Hepatocyte (in vitro differentiated cells): ENCODE results near the gene MTMR10. TPM values are rescaled to one million over a fixed set of nuclear protein-coding genes. Genes with fewer than 3 reads are reported as not detected.

Experiments
- DNase-seq: peaks from one replicate; pipeline ENCODE4 v3.0.0-alpha.2; 2016; ENCODE audit warnings: low spot score
- H2AFZ ChIP-seq: fragments of 200-600 bp; sonication (generic); 2 replicates; pipeline ENCODE4 v1.6.0; 2016; ENCODE audit warnings: antibody characterized with exemption, mild to moderate bottlenecking
- H3K27ac ChIP-seq: fragments of 200-600 bp; sonication (generic); 2 replicates; pipeline ENCODE4 v1.5.1; 2016; ENCODE audit warnings: mild to moderate bottlenecking
- H3K27me3 ChIP-seq: fragments of 200-600 bp; sonication (generic); 2 replicates; pipeline ENCODE4 v1.6.1; 2016
- H3K36me3 ChIP-seq: fragments of 200-600 bp; sonication (generic); replicated peaks from 2 replicates; pipeline ENCODE4 v1.5.1; 2016; ENCODE audit warnings: low read depth; ENCODE audit not compliant: insufficient read depth
- H3K4me1 ChIP-seq: fragments of 200-600 bp; sonication (generic); 2 replicates; pipeline ENCODE4 v1.5.1; 2016; ENCODE audit warnings: mild to moderate bottlenecking, moderate library complexity; ENCODE audit not compliant: insufficient read depth
- H3K4me2 ChIP-seq: fragments of 200-600 bp; sonication (generic); 2 replicates; pipeline ENCODE4 v1.6.0; 2016
- H3K4me3 ChIP-seq: fragments of 200-600 bp; sonication (generic); 2 replicates; pipeline ENCODE4 v1.5.1; 2016; ENCODE audit warnings: mild to moderate bottlenecking
- H3K79me2 ChIP-seq: fragments of 200-600 bp; sonication (generic); 2 replicates; pipeline ENCODE4 v1.6.0; 2017; ENCODE audit warnings: mild to moderate bottlenecking
- H3K9me2 ChIP-seq: fragments of 200-600 bp; sonication (generic); replicated peaks from 2 replicates; pipeline ENCODE4 v1.6.0; 2017; ENCODE audit warnings: mild to moderate bottlenecking; ENCODE audit not compliant: insufficient read depth
- H3K9me3 ChIP-seq: fragments of 200-600 bp; sonication (generic); 2 replicates; pipeline ENCODE4 v1.5.1; 2016; ENCODE audit warnings: low read depth, mild to moderate bottlenecking
- H4K20me1 ChIP-seq: fragments of 200-600 bp; sonication (generic); 2 replicates; pipeline ENCODE4 v1.6.0; 2016; ENCODE audit warnings: mild to moderate bottlenecking; ENCODE audit not compliant: insufficient read depth, poor library complexity, severe bottlenecking
- EZH2 ChIP-seq: fragments of 200-600 bp; sonication (generic); IDR thresholded peaks from 2 replicates; pipeline ENCODE4 v1.6.1; 2016; ENCODE audit warnings: antibody characterized with exemption, mild to moderate bottlenecking, borderline replicate concordance
- EZH2phosphoT487 ChIP-seq: fragments of 200-600 bp; sonication (generic); IDR thresholded peaks from one replicate; pipeline ENCODE4 v1.6.1; 2018; ENCODE audit warnings: antibody characterized with exemption, mild to moderate bottlenecking, low read depth, moderate library complexity; ENCODE audit not compliant: unreplicated experiment, severe bottlenecking
- WGBS: methylation state at CpG from one replicate; pipeline ENCODE4 v1.1.6; 2016; ENCODE audit warnings: low lambda C conversion rate; ENCODE audit errors: missing lambda C conversion rate; 5-methylcytosine and 5-hydroxymethylcytosine counted together
- polyA plus RNA-seq: library from polyadenylated mRNA; unstranded; fragments of >200 nt; fragmentation: Nextera tagmentation; extraction: Ambion mirVana; gene quantifications from 2 replicates; pipeline ENCODE4 v1.2.1, GENCODE V29; 2016
- total RNA-seq: library from RNA; depleted of rRNA; stranded (reverse); fragments of >200 nt; gene quantifications from 2 replicates; pipeline ENCODE4 v1.2.3, GENCODE V29; 2014
- TF ChIP-seq, protein P1 (sequence below): fragments of 200-600 bp; sonication (generic); IDR thresholded peaks from 2 replicates; pipeline ENCODE4 v1.5.1; 2016; ENCODE audit warnings: antibody characterized with exemption, mild to moderate bottlenecking; ENCODE audit not compliant: poor library complexity

Gene MTMR10
- total and polyA plus RNA-seq, 2 experiments from 2014 or later, result 10.3 to 19.6 TPM

DNA sequence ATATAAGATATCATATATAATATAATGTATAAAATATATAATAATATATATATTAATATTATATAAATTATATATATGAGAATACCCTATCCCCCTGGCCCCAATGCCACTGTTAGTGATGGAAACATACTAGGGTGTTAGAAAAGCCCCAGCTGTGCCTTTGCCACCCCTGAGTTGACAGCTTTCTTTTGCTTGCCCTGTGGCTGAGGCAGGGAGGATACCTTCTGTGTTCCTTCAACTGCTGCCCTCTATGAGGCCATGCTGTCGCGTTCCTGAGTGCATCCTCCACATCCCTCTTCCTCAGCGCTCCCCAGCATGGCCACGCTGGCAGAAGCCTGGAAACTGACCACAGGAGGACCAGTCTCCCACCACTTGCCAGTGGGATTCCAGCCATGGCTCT is 61.4 kb downstream of the MTMR10 start:
- Histone ChIP-seq H3K4me1 (no peaks in the 10 kb centered on the region), H3K79me2 (no peaks in the 10 kb centered on the region), H3K4me2 (no peak overlapping the region), H3K4me3 (no peak overlapping the region), H3K27ac (no peak overlapping the region), H2AFZ (no peak overlapping the region), H4K20me1 (no peaks in the 10 kb centered on the region), H3K9me3 (no peaks in the 10 kb centered on the region), H3K36me3 (no peaks in the 10 kb centered on the region), H3K9me2 (no peaks in the 10 kb centered on the region), H3K27me3 (no peaks in the 10 kb centered on the region)
- 91% methylated on average over 4 of the region's 4 CpGs for WGBS
- DNase-seq, result no peak
- TF ChIP-seq EZH2 (no peak), EZH2phosphoT487 (no peak)
- TF ChIP-seq, protein P1, sequence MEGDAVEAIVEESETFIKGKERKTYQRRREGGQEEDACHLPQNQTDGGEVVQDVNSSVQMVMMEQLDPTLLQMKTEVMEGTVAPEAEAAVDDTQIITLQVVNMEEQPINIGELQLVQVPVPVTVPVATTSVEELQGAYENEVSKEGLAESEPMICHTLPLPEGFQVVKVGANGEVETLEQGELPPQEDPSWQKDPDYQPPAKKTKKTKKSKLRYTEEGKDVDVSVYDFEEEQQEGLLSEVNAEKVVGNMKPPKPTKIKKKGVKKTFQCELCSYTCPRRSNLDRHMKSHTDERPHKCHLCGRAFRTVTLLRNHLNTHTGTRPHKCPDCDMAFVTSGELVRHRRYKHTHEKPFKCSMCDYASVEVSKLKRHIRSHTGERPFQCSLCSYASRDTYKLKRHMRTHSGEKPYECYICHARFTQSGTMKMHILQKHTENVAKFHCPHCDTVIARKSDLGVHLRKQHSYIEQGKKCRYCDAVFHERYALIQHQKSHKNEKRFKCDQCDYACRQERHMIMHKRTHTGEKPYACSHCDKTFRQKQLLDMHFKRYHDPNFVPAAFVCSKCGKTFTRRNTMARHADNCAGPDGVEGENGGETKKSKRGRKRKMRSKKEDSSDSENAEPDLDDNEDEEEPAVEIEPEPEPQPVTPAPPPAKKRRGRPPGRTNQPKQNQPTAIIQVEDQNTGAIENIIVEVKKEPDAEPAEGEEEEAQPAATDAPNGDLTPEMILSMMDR, result no peak

DNA sequence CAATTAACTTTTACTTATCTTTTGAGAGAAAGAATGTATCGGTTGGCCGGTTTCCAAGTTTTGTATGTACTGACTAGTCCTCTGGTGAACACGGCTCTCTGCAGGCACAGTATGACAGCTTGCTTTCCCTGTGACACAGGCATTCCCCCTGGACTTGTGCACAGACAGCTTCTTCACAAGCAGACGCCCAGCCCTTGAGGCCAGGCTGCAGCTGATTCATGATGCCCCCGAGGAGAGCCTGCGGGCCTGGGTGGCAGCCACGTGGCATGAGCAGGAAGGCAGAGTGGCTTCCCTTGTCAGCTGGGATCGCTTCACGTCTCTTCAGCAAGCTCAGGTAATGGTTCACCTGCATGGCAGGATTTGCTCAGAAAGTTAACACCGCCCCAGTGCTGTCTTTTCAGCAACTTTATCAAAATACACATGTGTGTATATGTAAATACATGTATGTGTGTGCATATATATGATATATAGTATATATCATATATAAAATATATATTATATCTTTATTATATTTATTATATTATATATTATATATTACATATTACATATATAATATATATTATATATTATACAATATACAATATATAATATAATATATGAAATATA is 62.3 kb downstream of the MTMR10 start:
- Histone ChIP-seq H4K20me1 (no peaks in the 10 kb centered on the region), H3K4me3 (no peak overlapping the region), H3K9me2 (no peaks in the 10 kb centered on the region), H3K9me3 (no peaks in the 10 kb centered on the region), H3K79me2 (no peaks in the 10 kb centered on the region), H3K4me1 (no peaks in the 10 kb centered on the region), H3K36me3 (no peaks in the 10 kb centered on the region), H3K27ac (no peak overlapping the region), H2AFZ (no peak overlapping the region), H3K27me3 (no peaks in the 10 kb centered on the region), H3K4me2 (no peak overlapping the region)
- WGBS, result 95% methylated on average over 10 of the region's 10 CpGs
- no peak for DNase-seq
- TF ChIP-seq, protein P1, result no peak
- TF ChIP-seq EZH2 (no peak), EZH2phosphoT487 (no peak)

DNA sequence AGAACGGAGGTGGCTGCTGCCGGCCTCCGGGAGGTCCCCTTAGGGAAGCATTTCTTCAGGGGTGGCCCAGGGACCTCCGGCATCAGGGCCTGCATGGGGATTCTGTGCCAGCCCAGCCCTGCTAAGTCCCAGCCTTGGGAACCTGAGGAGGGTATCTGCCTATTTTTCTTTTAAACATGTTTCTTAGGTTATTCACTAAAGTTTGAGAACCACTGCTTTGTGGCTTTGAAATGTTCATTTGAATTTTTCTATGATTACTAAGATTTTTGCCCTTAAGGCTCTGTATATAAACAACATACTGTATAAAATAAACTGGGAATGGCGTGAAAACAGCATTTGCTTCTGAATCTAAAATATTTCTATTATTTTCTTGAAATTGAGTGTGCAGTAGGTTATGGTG is 63.4 kb downstream of the MTMR10 start:
- no peak overlapping the region for H3K4me2 ChIP-seq
- H2AFZ ChIP-seq, result no peak overlapping the region
- H3K4me1 ChIP-seq, result no peaks in the 10 kb centered on the region
- H3K36me3 ChIP-seq, result no peaks in the 10 kb centered on the region
- H4K20me1 ChIP-seq, result no peaks in the 10 kb centered on the region
- H3K27ac ChIP-seq, result no peak overlapping the region
- H3K9me2 ChIP-seq, result no peaks in the 10 kb centered on the region
- DNase-seq, result no peak
- H3K79me2 ChIP-seq, result no peaks in the 10 kb centered on the region
- H3K27me3 ChIP-seq, result no peaks in the 10 kb centered on the region
- TF ChIP-seq, protein P1, result no peak
- TF ChIP-seq EZH2phosphoT487, result no peak
- no peak for TF ChIP-seq EZH2
- H3K4me3 ChIP-seq, result no peak overlapping the region
- no peaks in the 10 kb centered on the region for H3K9me3 ChIP-seq
- WGBS, result 93% methylated on average over 5 of the region's 5 CpGs
